GM18858 (cell line): Measurements from ENCODE around the gene ACAN.

Source experiments
- ATAC-seq: cut with Tn5 transposase; IDR thresholded peaks from one replicate; pipeline ENCODE4 v1.9.1; 2021; ENCODE audit not compliant: unreplicated experiment

The ACAN gene

DNA sequence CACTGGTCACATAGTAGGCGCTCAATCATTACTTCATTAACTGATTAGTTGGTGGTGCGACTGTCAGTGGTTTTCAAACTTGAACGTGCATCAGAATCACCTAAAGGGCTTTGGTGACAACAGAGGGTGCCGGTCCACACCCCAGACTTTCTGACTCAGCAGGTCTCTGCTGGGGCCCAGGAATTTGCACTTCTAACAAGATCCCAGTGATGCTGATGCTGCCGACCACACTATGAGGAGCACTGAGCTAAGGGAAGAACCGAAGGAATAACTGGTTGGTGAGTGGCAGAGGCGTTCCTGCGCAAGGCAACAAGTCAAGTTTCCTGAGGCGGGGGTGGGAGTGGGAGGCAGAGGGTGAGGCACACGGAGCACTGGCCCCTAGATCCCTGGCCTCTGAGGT, 73.3 kb downstream of the ACAN start:
- ATAC-seq: no peak

DNA sequence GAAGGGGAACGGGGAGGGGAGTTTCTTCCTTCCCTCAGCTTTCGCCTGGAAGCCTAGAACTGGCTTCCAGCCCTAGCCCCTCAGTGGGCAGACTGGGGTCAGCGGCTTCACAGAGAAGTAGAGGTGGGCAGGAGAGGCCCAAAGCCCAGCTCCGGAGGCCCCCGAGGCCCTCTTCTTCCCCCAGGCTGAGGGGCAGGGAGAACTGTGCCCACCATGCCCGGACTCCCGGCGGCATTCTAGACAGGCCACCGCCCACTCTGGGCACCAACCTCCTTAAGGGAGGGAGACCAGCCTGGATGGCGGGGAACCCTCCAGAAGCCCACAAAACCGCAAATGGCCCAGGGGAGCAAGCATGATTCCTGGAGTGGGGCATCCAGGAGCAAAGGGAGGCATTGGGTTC, 74.2 kb downstream of the ACAN start:
- no peak for ATAC-seq

DNA sequence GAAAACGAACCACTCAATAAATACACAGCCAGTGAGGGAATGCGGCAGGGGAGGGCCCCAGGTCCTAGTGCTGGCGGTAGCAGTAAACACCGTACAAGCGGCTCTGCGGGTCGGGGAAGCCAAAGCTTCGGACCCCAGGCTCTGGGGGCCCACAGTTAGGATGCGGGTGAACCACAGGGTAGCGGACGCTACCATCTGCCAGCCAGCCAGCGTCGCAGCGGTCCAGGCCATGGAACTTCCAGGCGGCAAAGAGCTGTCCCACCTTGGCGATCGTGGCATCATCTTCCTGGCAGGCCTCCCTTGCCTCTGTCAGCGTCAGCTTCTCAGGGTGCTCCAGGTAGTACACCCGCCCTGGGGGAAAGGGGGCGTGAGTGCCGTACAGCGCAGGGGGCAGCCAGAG, 74.7 kb downstream of the ACAN start:
- no peak for ATAC-seq

- ATAC-seq: no peak
These were observed 75.5 kb downstream of the ACAN start for GRCh38 chr15:88878720-88879184.

GRCh38 chr15:88880944-88881740, 77.9 kb downstream of the ACAN start:
- ATAC-seq: no peak

DNA sequence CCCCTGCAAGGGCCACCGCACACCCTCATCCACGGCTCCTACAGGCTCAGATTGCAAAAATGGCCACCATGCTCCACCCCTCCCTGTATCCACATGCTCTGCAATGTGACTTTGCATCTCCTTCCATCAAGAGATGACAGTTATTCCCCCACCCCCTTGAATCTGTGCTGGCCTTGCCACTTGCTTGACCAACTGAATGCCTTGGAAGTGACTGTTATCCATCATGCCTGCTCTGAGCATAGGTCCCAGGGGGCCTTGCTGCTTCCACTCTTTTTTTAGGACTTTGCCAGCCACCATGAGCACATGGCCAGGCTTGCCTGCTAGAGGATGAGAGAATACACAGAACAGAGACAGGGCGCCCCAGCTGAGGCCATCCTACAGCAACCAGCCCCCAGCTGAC, 78.5 kb downstream of the ACAN start:
- ATAC-seq: no peak

GRCh38 chr15:88882785-88883184, 79.5 kb downstream of the ACAN start:
- ATAC-seq: no peak

DNA sequence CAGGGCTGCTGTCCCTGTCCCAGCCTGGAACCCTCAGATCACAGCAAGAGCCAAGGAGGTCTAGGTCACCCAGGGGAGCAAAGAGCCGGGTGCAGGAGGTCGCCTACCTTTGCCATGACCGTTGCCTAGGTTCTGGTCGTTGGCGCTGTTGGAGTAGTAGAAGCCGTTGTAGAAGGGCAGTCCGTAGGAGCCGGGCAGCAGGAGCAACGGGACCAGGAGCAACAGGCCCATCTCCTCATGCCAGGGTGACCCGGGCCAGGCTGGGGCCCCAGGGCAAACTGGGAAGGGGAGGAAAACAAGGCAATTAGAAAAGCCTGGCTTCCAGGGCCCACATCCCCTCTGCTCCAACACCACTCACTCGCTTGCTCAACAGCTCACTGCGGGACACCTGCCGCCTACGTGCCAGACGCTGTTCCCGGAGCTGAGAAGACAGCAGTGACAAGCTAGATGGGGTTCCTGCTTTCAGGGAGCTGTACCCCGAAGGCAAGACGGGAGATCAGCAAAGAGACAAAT, 83.9 kb downstream of the ACAN start:
- no peak for ATAC-seq

- ATAC-seq: no peak
These were observed 85.5 kb downstream of the ACAN start for GRCh38 chr15:88888719-88889118.

- no peak for ATAC-seq
These were observed 87.3 kb downstream of the ACAN start for GRCh38 chr15:88890495-88890894.

DNA sequence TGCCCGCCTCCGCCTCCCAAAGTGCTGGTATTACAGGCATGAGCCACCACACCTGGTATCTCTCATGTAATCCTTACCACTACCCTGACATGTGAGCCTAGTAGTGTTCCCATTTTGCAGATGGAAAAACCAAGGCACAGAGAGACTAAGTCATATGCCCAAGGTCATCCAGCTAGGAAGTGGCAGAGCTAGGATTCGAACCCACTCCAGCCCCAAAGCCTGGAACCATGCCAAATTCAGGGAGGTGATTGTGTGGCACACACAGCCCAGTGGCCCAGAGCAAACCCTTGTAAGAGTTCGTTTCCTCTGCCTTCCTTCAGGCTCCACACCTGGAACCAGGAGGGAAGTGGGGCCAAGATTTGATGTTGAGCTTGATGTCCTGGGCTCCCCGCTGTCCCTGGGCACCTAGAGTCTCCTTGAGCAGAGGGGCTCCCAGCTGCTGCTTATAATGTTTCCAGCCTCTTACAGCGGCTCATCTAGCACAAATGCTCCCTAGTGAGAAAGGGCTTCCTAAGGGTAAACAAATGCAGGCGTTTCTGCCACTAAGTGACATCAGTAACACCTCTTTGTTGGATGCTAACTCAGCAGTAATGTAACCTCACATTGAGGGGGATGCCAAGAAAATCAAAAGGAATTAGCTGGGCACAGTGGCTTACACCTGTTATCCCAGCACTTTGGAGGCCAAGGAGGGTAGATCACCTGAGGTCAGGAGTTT, 88.5 kb downstream of the ACAN start:
- ATAC-seq: no peak

- no peak for ATAC-seq
These were observed 91.1 kb downstream of the ACAN start for GRCh38 chr15:88894348-88894818.

GRCh38 chr15:88894819-88895767, 91.9 kb downstream of the ACAN start, which contains the start of gene HAPLN3:
Gene HAPLN3, minus strand, starts transcription at chr15:88895544. Its CDS starts 8,246 bp downstream, at chr15:88887298.
- no peak for ATAC-seq

- ATAC-seq: no peak
These were observed 93.2 kb downstream of the ACAN start for GRCh38 chr15:88896333-88897033.

GRCh38 chr15:88897142-88897455, 93.9 kb downstream of the ACAN start:
- ATAC-seq: no peak

DNA sequence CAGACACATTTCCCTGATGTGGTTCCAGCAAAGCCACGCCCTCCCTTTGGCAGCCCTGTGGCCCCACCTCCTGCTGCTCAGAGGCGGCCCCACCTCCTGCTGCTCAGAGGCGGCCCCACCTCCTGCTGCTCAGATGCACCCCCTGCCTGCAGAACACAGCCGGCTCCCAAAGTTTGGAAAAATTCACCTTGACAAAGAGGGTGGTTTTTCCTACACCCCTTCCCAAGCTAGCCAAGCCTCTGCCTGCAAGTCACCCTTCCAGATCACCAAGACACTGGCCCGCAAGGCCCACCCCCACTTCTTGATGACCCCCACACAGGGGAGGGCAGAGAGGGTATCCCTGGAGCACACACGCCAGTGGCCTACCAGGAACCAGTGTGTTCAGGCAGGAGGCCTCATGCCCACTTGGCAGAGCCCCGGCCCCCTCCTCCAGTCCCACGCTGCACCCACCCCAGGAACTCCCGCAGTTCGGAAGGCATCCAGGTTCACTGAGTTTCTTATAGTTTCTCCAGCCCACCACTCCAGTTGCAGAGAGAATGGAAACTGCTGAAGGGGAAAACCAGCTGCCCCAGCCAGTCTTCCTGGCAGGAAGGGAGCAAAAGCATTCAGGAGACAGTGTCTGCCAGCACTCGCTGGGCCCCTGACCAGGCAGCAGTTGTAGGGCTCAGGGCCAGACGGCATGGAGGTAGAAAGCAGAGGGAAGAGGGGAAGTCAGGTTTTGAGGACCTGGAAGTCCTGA, 94.4 kb downstream of the ACAN start:
- no peak for ATAC-seq

GRCh38 chr15:88898736-88899135, 95.5 kb downstream of the ACAN start:
- ATAC-seq: no peak

- no peak for ATAC-seq
These were observed 96.0 kb downstream of the ACAN start for GRCh38 chr15:88899251-88899650.

GRCh38 chr15:88900309-88900981, 97.2 kb downstream of the ACAN start:
- ATAC-seq: no peak
